Type B pancreatic cell (in vitro differentiated cells): ENCODE data around the gene S100A14. TPM values are rescaled to one million over a fixed set of nuclear protein-coding genes. Genes with fewer than 3 reads are reported as not detected.
"Not testable (repeated sequence)": the region's sequence is repeated elsewhere in the genome, so short reads cannot be mapped to it uniquely, and the experiment has no call there.

Experiments
- DNase-seq: peaks from one replicate; pipeline ENCODE4 v3.0.0; 2021; ENCODE audit warnings: mixed read lengths; ENCODE audit not compliant: unreplicated experiment; ENCODE audit errors: extremely low spot score
- H3K27ac Mint-ChIP-seq: 2 replicates; pipeline ENCODE4 v1.8.0; 2021; ENCODE audit warnings: mild to moderate bottlenecking, mixed read lengths
- H3K27me3 Mint-ChIP-seq: 2 replicates; pipeline ENCODE4 v1.8.0; 2021; ENCODE audit warnings: mixed read lengths
- H3K36me3 Mint-ChIP-seq: 2 replicates; pipeline ENCODE4 v1.8.0; 2021; ENCODE audit warnings: mixed read lengths
- H3K4me1 Mint-ChIP-seq: one replicate; pipeline ENCODE4 v1.8.0; 2021; ENCODE audit warnings: mixed read lengths; ENCODE audit not compliant: unreplicated experiment
- H3K4me3 Mint-ChIP-seq: 2 replicates; pipeline ENCODE4 v1.8.0; 2021; ENCODE audit warnings: mild to moderate bottlenecking, mixed read lengths
- H3K9me3 Mint-ChIP-seq: 2 replicates; pipeline ENCODE4 v1.8.0; 2021; ENCODE audit warnings: mixed read lengths
- total RNA-seq: library from RNA; stranded (reverse); gene quantifications from 2 replicates; pipeline ENCODE4 v1.2.1, GENCODE V29; 2021; ENCODE audit warnings: low replicate concordance
- TF ChIP-seq, protein P1 (sequence below): fragments of 200-600 bp; sonication (generic); conservative IDR thresholded peaks from 2 replicates; pipeline ENCODE4 v1.5.0; 2021; ENCODE audit warnings: antibody characterized with exemption, mild to moderate bottlenecking

Gene S100A14
- total RNA-seq, 1 donor from 2014 or later, result 139 TPM

DNA sequence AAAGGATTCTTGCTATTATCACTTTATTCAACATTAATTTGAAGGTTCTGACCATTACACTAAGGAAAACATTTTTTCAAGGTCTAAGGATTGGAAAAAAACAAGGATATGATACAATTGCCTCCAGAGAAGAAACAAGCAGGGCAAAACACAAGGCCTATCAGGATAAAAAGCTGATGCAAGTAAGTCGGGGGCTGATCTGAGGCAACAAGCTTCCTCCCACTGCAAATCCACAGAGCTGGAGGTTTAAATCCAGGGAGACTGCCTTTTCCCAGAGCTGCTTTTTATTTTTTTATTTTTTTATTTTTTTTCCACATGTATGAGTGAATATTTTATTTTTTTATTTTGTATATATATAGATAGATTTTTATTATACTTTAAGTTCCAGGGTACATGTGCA is 31.1 kb downstream of the S100A14 start:
- Mint-ChIP-seq H3K27me3 (no peaks in the 10 kb centered on the region), H3K36me3 (no peaks in the 10 kb centered on the region), H3K4me1 (peaks cover 3% of the 10 kb centered on the region), H3K4me3 (no peak overlapping the region), H3K9me3 (no peaks in the 10 kb centered on the region), H3K27ac (no peak overlapping the region)
- TF ChIP-seq, protein P1, sequence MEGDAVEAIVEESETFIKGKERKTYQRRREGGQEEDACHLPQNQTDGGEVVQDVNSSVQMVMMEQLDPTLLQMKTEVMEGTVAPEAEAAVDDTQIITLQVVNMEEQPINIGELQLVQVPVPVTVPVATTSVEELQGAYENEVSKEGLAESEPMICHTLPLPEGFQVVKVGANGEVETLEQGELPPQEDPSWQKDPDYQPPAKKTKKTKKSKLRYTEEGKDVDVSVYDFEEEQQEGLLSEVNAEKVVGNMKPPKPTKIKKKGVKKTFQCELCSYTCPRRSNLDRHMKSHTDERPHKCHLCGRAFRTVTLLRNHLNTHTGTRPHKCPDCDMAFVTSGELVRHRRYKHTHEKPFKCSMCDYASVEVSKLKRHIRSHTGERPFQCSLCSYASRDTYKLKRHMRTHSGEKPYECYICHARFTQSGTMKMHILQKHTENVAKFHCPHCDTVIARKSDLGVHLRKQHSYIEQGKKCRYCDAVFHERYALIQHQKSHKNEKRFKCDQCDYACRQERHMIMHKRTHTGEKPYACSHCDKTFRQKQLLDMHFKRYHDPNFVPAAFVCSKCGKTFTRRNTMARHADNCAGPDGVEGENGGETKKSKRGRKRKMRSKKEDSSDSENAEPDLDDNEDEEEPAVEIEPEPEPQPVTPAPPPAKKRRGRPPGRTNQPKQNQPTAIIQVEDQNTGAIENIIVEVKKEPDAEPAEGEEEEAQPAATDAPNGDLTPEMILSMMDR, result no peak
- no peak for DNase-seq

DNA sequence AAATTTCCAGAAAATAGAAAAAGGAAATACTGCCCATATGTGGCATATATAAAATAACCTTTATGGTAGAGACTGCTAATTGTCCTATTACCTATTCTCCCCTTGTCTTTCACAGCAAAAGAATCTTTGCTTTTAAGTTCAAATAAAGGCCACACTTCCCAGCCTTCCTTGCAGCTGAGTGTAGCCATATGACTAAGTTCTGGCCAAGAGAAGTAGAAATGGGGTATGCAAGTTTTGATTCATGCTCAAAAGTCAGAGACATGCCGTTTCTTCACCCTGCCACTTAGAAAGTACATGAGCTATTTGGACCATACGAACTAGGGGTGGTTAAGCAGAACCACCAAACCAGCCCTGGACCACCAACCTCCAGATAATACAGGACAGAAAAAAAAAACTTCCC is 32.1 kb downstream of the S100A14 start:
- DNase-seq, result no peak
- Mint-ChIP-seq H3K4me1 (peaks cover 3% of the 10 kb centered on the region), H3K4me3 (no peak overlapping the region), H3K9me3 (no peaks in the 10 kb centered on the region), H3K27me3 (no peaks in the 10 kb centered on the region), H3K36me3 (no peaks in the 10 kb centered on the region), H3K27ac (no peak overlapping the region)
- TF ChIP-seq, protein P1, result no peak

DNA sequence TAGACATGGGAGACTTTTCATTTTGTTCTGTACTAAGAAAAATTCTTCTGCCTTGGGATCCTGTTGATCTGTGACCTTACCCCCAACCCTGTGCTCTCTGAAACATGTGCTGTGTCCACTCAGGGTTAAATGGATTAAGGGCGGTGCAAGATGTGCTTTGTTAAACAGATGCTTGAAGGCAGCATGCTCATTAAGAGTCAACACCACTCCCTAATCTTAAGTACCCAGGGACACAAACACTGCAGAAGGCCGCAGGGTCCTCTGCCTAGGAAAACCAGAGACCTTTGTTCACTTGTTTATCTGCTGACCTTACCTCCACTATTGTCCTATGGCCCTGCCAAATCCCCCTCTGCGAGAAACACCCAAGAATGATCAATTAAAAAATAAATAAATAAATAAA is 32.6 kb downstream of the S100A14 start:
- not testable (repeated sequence) for H3K27me3 Mint-ChIP-seq

DNA sequence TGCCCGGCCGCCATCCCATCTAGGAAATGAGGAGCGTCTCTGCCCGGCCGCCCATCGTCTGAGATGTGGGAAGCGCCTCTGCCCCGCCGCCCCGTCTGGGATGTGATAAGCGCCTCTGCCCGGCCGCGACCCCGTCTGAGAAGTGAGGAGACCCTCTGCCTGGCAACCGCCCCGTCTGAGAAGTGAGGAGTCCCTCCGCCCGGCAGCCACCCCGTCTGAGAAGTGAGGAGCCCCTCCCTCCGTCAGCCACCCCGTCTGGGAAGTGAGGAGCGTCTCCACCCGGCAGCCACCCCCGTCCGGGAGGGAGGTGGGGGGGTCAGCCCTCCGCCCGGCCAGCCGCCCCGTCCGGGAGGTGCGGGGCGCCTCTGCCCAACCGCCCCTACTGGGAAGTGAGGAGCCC is 33.3 kb downstream of the S100A14 start:
- peaks cover 11% of the 10 kb centered on the region for H3K4me1 Mint-ChIP-seq
- H3K27ac Mint-ChIP-seq, H3K4me3 Mint-ChIP-seq, H3K36me3 Mint-ChIP-seq, H3K9me3 Mint-ChIP-seq, H3K27me3 Mint-ChIP-seq, DNase-seq: not testable (repeated sequence)

More for the DNA sequence above, 32.6 kb downstream of the S100A14 start:
- not testable (repeated sequence) for DNase-seq, H3K27ac Mint-ChIP-seq, H3K36me3 Mint-ChIP-seq, H3K9me3 Mint-ChIP-seq, H3K4me3 Mint-ChIP-seq, H3K4me1 Mint-ChIP-seq

DNA sequence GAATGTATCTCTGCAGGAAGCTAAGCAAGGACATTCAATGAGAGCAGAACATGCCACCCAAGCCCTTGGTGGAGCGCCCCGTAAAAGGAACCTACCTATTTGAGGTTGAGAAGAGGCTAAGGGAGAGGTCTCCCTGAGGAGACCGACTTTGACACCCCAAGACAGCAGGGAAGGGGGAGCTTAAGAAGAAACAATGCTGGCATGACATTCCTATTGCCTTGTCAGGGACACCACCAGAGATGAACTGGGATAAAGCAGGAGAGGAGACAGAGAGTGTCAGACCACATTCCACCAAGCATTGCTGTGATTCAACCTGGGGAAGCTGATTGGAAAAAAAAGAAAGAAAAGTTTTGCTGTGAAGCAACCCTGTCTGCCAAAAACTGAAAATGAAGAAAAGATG is 37.2 kb downstream of the S100A14 start:
- H3K4me1 Mint-ChIP-seq, result peaks cover 8% of the 10 kb centered on the region
- no peaks in the 10 kb centered on the region for H3K36me3 Mint-ChIP-seq
- DNase-seq, result no peak
- H3K27ac Mint-ChIP-seq, result no peak overlapping the region
- no peak overlapping the region for H3K4me3 Mint-ChIP-seq
- TF ChIP-seq, protein P1, result no peak
- H3K27me3 Mint-ChIP-seq, result no peaks in the 10 kb centered on the region
- H3K9me3 Mint-ChIP-seq, result no peaks in the 10 kb centered on the region

DNA sequence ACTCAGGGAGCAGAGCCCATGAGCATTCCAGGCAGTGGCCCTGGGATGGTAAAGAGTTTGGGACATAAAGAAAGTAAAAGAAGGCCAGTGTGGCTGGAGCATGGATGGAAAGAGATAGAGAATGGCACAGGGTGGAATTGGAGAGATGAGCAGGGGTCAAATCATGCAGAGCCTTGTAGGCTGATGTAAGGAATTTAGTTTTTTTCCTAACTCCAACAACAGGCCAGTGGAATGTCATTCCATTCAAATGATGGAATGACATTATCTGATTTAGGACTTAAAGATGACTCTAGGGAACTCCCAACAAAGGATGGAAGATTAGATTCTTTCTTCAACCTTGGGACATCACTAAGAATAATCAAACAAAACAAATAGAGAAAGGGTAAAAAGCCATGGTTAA is 37.6 kb downstream of the S100A14 start:
- Mint-ChIP-seq H3K9me3 (no peaks in the 10 kb centered on the region), H3K27me3 (no peaks in the 10 kb centered on the region), H3K36me3 (no peaks in the 10 kb centered on the region), H3K27ac (no peak overlapping the region), H3K4me1 (peaks cover 8% of the 10 kb centered on the region), H3K4me3 (no peak overlapping the region)
- no peak for DNase-seq
- TF ChIP-seq, protein P1, result no peak

DNA sequence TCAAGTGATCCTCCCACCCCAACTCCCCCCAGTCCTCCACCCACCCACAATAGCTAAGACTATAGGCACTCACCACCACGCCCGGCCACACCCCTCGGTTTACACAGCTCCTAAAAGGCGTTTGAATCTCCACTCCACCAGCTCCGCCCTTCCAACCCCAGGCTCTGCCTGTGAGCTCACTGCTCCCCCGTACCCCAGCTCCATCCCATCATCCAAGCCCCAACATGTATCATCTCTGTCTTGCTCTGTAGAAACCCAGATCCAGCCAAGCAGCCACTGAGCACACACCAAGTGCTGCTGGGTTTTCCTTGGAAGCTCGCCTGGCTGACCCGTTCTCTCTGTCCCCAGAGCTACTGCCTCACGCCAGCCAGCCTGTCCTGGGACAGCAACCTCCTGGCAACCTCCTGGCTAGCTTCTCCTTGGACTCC is 38.5 kb downstream of the S100A14 start:
- no peaks in the 10 kb centered on the region for H3K27me3 Mint-ChIP-seq
- H3K9me3 Mint-ChIP-seq, result no peaks in the 10 kb centered on the region

More for the DNA sequence above, 38.5 kb downstream of the S100A14 start:
- TF ChIP-seq, protein P1, result no peak
- no peaks in the 10 kb centered on the region for H3K36me3 Mint-ChIP-seq
- H3K27ac Mint-ChIP-seq, result no peak overlapping the region
- no peak for DNase-seq
- no peak overlapping the region for H3K4me3 Mint-ChIP-seq
- peaks cover 8% of the 10 kb centered on the region for H3K4me1 Mint-ChIP-seq
